SK-N-DZ (cell line): ENCODE data around the gene TFEB.

Experiments used
- DNase-seq: peaks from one replicate; pipeline ENCODE4 v3.0.0-alpha.2; 2015; ENCODE audit warnings: low spot score

TFEB gene

DNA sequence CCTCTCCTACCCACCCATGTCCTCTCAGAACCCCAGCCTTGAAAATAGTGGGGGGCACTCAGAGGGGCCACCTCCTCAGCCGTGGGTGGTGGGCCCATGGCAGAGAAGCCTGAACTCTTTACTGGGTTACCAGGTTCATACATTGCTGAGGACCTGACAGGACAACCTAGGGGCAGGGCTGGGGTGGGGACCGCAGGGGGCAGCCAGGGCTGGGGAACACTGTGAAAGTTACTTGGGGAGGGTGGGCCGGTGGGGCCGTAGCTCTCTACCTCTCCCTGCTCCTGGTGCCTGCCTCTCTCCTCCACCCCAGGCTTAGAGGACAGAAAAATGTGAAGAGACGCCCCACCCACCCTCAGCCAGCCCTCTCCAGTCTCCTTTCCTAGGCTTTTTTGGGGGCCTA lies 81.7 kb downstream of the TFEB start:
- no peak for DNase-seq

DNA sequence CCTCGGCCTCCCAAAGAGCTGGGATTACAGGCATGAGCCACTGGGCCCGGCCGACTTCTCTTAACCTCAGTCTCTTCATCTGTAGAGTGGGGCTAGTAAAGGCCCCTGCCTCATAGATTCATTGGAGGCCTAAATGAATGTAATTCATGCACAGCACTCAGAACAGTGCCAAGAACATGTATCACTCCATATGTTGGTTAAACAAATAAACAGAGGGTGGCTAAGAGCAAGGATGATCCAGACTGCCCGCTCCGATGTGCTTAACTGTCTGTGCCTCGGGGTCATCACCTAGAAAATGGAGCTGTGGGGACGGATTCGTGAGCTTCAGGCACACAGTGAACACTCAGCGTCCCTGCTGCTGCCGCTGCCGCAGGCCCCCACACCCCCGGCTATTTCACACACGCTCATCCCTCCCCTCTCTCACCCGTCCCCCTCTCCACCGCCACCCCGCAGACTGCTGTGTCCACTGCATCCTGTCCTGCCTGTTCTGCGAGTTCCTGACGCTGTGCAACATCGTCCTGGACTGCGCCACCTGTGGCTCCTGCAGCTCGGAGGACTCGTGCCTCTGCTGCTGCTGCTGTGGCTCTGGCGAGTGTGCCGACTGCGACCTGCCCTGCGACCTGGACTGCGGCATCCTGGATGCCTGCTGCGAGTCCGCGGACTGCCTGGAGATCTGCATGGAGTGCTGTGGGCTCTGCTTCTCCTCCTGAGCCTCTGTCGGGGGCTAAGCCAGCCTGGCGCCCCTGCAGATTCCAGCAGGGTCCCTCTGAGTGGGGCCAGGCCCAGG lies 82.3 kb downstream of the TFEB start:
- DNase-seq = no peak

DNA sequence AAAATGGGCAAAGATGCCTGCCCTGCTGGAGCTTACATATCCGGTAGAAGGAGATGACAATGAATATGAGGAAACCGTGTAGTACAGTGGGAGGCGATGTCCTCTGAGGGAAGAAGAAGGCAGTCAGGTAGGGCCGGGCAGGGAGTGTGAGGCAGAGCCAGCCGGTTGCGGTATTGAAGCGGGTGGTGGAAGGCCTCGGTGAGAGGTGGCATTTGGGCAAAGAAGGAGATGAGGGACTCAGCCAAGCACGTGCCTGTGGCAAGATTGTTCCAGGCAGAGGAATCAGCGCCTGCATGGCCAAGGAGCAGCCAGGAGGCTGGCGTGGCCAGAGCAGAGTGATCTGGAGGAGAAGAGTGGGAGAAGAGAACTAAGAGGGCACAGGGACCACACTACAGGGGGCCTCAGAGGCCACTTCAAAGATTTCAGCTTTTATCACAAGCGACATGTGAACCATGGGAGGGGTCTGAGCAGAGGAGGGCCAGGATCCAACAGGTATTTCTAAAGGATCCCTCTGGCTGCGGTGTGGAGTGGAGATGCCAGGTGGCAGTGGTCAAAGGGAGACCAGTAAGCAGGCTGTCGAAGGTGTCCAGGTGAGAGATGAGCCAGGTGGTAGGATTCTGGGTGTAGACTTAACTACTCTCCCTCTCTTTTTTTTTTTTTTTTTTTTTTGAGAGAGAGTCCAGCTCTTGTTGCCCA lies 83.3 kb downstream of the TFEB start:
- DNase-seq = no peak

DNA sequence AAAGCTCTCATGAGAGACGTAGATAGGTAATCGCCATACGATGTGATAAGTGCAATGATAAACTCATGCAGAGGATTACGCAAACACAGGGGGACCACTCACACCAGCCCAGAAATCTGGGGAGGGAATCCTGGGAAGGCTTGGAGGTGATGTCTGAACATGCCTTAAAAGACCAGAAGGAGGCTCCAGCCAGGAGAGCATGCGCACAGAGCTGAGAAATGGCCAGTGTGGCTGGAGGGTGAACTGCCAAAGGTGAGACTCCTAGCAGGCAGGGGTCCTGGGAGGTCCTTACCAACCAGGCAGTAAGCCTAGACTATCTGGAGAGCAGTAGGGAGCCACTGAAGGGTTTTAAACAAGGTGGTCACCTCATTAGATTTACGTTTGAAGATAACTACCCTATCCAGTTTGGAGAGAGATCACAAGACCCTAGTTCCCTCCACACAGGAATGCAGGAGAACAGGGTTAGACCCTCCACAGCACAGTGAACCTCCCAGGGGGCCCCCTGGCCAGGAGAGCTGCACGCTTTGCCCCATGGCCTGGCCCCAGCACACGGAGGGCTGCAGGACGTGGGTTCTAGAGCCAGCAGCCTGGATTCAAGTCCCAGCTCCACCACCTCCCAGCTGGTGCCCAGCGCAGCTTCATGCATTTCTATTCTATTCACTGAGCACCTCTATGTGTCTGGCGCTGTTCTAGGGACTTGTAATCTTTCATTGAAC lies 84.0 kb downstream of the TFEB start:
- no peak for DNase-seq

DNA sequence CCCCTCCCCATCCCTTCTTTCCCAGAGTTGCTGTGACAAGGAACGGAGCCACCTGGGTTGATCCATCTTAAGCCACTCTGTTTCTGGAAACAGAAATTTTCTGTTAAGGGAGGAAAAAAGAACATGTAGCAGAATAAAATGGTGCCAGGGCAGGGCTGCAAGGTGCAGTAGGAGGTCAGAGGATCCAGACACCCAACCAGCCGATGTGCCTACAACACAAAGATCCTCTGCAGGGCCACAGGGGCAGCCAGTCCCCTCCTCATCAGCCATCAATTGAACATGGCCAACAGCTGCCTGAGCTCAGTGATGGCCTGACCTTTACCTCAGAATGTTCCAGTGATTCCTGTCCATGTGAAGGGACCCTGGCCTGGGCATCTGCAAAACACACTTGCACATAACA lies 85.3 kb downstream of the TFEB start:
- DNase-seq = no peak

DNA sequence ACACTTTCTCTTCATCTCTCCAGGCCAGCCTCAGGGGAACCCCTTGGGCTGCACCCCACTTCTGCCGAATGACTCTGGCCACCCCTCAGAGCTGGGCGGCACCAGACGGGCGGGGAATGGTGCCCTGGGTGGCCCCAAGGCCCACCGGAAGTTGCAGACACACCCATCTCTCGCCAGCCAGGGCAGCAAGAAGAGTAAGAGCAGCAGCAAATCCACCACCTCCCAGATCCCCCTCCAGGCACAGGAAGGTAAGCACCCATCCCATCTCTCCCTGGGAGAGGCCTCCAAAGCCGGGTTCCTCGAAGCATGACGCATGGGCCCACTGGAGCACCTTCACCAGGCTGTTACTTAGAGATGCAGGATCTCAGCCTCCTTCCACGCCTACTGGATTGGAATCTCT lies 85.8 kb downstream of the TFEB start:
- DNase-seq = no peak

DNA sequence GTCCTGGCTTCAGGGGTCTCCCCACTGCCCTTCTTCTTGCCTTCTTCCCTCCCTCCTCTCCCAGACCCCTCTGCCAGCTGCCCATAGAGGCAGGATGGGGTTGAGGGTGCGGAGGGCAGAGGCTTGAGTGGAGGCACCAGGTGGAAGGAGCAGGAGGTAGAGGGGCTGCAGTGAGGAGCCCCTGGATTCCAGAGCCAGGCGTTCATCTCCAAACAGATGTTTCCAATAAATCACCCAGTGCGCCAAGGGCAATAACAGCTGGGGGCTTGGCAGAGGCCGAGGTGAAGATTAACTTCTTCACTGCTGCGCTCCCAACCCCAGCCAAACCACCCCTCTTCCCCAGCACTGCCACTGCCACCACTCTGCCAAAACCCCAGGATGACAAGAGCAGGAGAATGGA lies 86.5 kb downstream of the TFEB start:
- no peak for DNase-seq

DNA sequence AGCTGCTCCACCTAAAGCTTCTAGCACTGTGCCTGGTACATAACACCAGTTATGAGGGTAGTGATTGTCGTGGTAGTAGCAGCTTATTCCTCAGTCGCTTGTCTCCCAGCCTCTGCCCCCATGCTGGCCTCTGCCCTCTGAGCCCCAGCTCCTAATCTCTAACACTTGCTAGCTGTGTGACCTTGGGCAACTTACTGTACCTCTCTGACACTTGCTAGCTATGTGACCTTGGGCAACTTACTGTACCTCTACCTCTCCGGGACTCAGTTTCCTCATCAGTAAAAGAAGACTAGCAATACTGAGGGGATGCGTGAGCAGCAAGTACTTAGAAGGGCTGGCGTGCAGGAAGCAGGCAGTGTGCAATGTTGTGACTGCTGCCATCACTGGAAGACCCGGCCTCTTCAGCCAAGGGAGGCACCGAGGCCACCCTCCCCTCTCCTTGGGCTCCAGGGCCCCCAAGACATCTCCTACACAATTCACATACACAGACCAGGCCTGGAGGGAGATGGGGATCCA lies 87.3 kb downstream of the TFEB start:
- no peak for DNase-seq

DNA sequence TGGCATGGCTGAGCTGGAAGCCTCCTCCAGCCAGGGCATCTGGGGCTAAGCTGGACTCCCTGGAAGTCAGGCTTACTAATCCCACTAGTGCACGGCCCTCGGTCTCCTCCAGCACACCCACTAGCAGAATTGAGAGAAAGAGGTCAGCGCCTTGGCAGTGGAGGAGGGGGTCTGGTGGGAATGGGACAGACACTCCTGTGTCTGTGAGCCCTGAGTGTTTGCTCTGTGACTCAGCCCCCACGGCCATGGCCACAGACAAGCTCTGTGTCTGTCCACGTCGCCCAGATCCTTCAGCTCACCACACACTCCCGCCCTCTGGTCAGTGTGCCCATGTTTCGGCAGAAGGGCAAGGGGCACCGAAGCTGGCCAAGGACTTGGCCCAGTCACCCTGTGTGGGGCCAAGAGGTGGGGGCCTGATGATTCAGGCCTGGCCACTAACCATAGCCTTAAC lies 88.3 kb downstream of the TFEB start:
- no peak for DNase-seq

DNA sequence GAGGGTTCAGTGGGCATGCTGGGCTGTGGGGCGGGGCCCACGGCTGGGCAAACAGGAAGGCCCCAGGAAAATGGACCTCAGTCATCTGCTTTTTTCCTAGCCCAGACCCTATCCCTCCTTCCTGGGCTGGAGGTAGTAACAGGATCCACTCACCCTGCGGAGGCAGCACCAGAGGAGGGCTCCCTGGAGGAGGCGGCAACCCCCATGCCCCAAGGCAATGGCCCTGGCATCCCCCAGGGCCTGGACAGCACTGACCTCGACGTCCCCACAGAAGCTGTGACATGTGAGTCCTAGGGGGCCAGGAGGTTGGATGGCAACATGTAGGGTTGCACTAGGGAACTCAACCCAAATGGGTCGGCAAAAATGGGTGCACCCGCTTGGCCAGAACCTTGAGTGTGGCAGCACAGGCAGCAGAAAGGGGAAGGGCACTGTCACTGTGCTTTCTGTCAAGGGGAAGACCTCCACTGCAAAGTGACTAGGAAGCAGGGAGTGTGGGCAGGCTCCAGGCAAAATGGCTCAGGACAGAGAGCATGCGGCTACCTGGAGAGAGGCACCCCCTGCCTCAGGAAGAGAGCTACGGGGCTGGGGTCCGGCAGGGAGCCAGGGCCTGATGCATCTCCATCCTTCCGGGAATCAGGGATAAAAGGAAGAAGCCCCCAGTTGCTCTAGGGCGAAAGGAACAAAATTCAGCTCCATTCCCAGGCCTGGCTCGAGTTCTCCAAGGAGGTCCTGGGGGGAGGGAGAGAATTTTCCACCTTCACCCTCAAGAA lies 89.2 kb downstream of the TFEB start:
- no peak for DNase-seq

DNA sequence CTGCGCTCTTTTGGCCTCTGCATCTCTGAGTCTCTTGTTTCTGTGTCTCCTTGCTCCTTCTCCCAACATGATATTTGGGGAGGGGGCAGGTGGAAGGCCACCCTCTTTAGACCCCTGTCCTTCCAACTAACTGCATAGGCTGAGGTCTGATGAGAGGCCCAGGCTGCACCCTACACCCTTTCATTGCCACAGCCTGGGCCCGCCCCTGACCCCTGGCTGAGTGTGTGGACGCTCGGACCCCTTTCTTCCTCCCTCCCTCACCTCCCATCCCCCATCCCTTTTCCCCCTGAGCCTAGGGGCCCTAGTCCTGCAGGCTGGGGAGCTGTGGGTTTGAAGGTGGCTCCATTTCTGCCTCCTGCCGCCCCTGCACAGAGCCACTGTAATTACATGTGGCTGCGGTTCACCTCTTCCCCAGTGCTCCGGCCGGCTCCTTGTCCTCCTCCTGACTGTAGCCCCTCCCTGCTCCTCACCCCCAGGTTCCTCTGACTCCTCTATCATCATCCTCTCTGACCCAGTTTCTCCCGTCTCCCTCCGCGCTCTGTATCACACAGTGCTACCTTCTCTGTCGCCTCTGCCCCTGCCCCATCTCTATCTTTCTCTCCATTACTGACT lies 90.3 kb downstream of the TFEB start:
- DNase-seq = no peak

DNA sequence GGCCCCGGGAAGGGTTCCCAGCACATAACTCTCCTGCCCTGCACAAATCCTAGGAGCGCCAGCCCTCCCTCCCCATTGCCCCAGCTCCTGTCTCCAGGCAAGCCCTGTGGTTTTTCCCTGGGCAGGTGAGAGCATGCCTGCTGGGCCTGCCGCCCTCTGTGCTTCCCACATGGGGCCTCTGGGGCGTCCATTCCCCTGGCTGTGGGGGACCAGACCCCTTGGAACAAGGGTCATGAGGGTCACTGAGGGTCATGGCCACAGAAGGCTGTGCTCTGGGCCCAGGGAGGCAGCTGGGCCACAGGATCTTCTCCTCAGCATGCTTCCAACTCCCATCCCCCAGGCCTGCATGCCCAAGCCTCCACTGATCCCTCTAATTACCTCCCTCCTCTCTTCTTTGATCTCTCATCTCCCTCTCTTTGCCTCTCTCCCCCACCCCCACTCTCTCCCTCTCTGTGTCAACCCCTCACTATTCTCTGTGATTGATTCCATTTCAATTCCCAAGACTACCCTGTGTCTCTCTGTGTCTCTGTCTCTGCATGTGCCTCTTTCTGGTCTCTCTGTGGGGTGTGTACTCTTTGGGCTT lies 91.0 kb downstream of the TFEB start:
- no peak for DNase-seq

DNA sequence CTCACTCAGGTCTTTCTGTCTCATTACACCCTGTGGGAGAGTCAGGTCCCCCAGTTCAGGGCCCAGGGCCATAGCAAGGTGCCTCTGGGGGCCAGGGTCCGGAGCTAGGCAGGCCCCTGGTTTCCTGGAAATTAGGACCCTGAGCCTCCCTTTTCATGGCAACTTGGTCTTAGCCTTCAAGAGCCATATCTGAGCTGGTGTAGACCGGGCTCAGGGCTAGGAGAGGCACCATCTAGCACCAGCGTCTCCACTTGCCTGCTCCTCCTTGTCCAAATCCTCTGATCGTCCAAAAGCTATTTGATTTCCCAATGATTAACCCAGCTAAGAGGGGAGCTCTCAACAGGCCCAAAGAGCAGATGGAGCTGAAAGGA lies 91.5 kb downstream of the TFEB start:
- no peak for DNase-seq

DNA sequence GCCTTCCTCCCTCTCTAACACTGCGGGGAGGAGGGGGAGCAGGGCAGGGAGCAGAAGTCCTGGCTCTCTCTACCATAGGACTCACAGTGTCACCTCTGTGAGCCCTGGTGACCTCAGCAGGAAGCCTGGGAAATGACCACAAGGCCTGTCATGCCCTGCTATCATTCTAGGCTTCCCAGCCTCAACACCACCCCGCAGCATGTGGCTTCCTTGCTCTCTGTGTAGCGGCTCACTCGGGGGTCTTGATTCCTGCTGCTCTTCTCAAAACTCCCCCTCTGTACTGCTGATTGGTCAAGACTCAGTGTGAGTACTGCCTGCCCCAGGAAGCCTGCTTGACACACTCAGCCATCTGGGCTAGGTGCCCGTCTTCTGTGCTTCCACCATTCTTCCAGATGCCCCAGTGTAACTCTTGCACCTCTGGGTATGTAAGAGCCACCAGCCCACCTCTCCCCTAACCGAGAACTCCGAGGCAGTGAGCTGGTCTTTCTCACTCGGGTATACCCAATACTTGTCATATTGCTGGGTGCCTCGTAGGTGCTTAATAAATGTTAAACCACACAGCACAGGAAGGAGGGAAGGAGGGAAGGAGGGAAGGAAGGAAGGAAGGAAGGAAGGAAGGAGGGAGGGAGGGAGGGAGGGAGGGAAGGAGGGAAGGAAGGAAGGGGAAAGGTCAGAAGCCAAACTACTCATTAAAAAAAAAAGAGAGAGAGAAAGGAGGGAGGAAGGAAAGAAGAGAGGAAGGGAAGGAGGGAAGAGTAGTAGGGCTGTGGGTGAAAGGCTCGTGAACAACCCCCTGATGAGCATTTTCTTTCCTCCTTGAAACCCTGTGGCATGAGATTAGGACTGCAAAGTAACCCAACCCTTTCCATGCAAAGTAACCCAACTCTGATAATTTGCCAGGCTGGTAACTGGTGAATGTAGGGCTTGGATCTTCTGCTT lies 92.2 kb downstream of the TFEB start:
- no peak for DNase-seq

DNA sequence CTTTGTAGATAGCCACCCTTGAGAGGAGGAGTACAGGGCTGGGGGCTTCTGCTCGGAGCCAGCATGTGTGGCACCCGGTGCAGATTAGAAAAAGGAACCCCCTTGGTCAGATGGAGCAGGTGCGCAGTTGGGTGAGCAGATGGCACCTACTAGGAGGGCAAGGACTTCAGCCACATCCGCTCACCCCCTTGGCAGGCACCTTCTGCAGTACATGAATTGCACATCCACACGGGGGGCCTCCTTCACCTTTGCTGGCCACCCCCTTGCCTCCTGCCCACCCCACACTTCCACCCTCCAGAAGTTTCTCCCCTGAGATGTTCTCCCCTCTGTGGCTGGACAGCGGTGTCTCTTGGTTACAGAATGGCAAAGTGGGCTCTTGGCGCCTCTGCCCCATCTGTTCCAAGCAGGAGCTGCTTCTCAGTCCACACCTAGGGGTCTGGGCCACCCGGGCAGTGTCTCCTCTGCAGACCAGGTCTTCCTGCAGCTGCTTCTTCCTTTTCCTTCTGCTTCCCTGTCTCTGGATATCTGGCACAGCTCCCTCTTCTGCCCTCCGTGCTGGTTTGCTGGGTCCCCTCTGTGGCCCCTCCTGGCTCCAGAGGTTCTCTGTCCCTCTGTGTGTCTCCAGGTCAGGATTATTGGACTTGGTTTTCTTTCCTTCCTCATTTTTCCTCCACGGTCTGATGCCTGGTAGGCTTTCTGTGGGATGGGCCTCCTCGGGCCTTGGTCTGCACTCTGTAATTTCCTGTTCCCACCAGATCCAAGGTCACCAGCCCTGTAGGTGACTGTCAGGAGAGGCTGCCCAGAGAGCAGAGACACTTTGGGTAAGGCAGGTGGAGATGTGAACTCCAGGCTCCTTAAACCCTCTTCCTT lies 93.1 kb downstream of the TFEB start:
- DNase-seq = no peak

DNA sequence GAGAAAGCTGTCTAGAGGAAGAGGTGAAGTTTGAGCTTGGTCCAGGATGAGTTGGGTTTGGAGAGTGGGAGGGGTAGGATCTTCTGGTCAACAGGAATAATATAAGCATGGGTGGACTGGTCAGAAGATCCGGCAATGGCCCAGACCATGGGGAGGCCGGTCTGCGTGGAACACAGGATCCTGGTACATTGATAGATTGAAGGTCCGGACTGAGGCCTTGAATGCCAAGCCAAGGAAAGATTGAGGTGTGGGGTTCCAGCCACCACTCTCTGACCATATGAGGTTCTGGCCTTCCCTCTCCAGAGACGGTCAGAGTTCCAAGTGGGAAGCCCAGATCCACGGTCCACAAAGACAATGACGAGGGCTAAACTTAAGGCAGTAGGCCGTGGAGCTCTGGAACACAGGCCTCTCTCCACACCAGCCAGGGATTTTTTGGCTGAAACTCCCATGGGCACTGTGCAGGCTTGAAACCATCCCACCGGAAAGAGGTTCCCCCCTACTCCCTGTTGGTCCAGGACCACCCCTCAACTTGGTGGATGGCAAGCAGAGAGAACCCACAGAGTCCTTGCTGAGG lies 94.0 kb downstream of the TFEB start:
- no peak for DNase-seq

DNA sequence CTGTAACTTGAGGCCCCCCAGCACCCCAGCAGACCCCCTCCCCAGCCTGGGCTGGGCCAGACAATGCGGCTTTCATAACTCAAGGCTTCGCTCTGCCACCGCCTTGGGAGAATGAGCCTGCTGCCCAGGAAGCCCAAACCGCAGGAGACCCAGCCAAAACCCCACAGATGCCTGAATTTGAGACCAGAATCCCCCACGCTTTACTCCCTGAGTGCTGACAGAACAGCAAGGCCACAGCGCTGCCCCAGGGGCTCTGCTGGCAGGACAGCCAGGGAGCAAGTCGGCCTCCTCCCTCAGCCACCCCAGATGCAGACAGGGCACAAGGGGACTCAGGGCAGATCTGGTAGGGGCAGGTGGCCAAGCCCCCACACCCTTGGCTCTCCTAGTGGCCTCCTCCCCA lies 95.0 kb downstream of the TFEB start:
- DNase-seq = no peak

DNA sequence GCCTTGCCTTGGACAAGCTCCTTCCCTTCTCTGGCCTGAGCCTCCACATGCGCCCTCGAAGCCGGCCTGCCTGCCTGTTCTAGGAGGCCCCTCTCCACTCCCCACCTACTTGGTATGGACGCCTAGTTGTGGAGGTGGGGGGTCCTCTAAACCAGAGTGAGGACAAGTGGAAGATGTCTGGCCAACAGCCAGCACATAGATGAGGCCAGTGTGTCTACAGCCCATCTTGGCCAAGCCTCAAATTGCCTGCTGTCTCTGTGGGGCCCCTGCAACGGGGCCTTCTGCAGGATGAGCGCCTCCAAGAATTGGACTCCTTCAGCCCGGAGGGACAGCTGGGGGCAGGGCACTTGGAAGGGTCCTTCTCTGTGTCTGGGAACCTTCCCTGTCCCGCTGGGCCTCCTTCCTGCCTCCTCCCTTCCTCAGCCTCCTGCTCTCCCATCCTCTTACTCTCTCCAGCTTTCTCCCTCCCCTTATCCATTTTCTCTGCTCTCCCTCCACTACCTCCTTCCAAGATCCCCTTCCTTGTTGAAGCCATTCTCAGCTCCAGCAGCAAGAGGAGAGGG lies 95.5 kb downstream of the TFEB start:
- no peak for DNase-seq
